BJ (cell line): ENCODE measurements around the gene TRAF7. TPM values are rescaled to one million over a fixed set of nuclear protein-coding genes. Genes with fewer than 3 reads are reported as not detected.

Experiments
- CTCF ChIA-PET: fragments of 350-600 bp; formaldehyde crosslinking; extraction: SDS; loops from one replicate; lab custom pipeline; 2021; ENCODE audit warnings: antibody characterized with exemption, inconsistent platforms; lab: Yijun Ruan, JAX
- POLR2A ChIA-PET: fragments of 300-600 bp; sonication (Branson Sonifier 250); formaldehyde crosslinking; extraction: SDS; loops from one replicate; lab custom pipeline; 2021; ENCODE audit warnings: antibody characterized with exemption; lab: Charles Lee
- DNase-seq: peaks from one replicate; pipeline ENCODE4 v3.0.0-alpha.2; 2011; ENCODE audit warnings: low read depth
- H3K27me3 ChIP-seq: 2 replicates; pipeline ENCODE4 v1.6.0; 2011; ENCODE audit warnings: low read length; ENCODE audit not compliant: control insufficient read depth, insufficient read depth
- H3K36me3 ChIP-seq: 2 replicates; pipeline ENCODE4 v1.5.1; 2011; ENCODE audit warnings: low read length; ENCODE audit not compliant: control insufficient read depth, insufficient read depth
- H3K4me3 ChIP-seq: 2 replicates; pipeline ENCODE4 v1.5.1; 2011; ENCODE audit warnings: low read depth, mild to moderate bottlenecking, control low read depth, low read length
- polyA plus RNA-seq: library from polyadenylated mRNA; depleted of rRNA; stranded (reverse); fragments of >200 nt; gene quantifications from 2 replicates; pipeline ENCODE4 v1.2.3, GENCODE V29; 2011
- TF ChIP-seq, protein P1 (sequence below): IDR thresholded peaks from 2 replicates; pipeline ENCODE4 v1.5.1; 2011; ENCODE audit warnings: low read depth, mild to moderate bottlenecking, control low read depth, inconsistent platforms, low read length, moderate library complexity; ENCODE audit not compliant: insufficient read depth

The TRAF7 gene
- polyA plus RNA-seq, 1 experiment: 68.1 TPM

DNA sequence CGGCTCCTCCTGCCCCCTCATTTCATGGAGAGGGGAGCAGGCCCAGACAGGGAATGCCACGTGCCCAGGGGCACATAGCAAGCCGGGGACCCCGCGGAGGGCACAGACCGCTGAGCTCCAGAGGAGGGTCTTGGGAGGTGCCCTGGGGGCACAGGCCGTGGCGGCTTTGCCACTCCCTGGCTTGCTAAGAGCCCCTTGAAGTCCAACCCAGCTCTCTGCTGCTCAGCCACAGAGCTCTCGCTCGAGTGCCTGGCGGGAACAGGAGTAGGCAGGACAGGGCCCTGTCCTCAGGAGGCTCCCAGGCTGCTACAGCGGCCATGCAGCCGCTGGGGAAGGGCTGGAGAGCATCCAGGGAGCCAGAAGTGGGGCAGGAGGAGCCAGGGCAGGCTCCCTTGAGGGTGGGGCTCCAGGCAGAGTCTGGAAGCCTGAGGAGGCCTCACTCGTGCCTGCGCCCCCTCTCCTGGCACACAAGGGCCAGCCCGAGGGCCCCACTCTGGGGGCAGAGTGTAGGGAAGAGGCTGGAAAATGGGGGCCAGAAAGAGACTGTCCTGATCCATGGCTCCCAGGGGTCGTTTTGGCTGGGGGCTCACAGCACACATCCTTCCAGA lies 11.6 kb upstream of the TRAF7 start:
- ChIA-PET POLR2A (interaction anchor here (0.6 kb wide), 1 partner anchor 10 kb away, joined by 4 read pairs; no protein-coding TSS in a partner anchor), CTCF (interaction anchor here (1.2 to 1.8 kb wide), 3 partner anchors 120 to 140 kb away, joined by 5 to 9 read pairs (median 5); no protein-coding TSS in a partner anchor)
- TF ChIP-seq, protein P1, sequence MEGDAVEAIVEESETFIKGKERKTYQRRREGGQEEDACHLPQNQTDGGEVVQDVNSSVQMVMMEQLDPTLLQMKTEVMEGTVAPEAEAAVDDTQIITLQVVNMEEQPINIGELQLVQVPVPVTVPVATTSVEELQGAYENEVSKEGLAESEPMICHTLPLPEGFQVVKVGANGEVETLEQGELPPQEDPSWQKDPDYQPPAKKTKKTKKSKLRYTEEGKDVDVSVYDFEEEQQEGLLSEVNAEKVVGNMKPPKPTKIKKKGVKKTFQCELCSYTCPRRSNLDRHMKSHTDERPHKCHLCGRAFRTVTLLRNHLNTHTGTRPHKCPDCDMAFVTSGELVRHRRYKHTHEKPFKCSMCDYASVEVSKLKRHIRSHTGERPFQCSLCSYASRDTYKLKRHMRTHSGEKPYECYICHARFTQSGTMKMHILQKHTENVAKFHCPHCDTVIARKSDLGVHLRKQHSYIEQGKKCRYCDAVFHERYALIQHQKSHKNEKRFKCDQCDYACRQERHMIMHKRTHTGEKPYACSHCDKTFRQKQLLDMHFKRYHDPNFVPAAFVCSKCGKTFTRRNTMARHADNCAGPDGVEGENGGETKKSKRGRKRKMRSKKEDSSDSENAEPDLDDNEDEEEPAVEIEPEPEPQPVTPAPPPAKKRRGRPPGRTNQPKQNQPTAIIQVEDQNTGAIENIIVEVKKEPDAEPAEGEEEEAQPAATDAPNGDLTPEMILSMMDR: no peak
- H3K27me3 ChIP-seq: no peaks in the 10 kb centered on the region
- no peaks in the 10 kb centered on the region for H3K36me3 ChIP-seq
- no peak for DNase-seq
- no peak overlapping the region for H3K4me3 ChIP-seq

DNA sequence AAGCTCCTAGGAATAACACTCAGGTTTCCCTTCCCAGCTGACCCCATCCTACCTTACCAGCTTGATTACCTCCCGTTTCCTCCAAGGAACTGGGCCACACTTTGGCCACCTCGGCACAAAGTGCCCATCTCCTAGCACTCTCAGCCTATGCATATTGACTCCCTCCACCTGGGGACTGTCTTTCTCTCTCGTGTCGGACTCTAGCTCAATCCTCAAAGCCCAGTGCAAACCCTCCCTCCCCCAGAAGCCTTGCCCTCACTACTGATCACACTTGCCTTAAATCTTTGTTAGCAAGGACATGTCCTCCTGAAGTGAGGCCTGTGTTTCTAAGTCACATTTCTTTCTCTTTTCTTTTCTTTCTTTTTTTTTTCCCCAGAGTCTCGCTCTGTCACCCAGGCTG lies 9.7 kb upstream of the TRAF7 start:
- POLR2A ChIA-PET: no interaction called here
- Histone ChIP-seq H3K36me3 (no peaks in the 10 kb centered on the region), H3K27me3 (no peaks in the 10 kb centered on the region), H3K4me3 (no peak overlapping the region)
- no peak for DNase-seq
- CTCF ChIA-PET: interaction anchor here (0.9 to 2.1 kb wide), 3 partner anchors 9 to 122 kb away, joined by 3 to 14 read pairs (median 4); partner anchors contain the start of gene TRAF7
- TF ChIP-seq, protein P1: no peak

DNA sequence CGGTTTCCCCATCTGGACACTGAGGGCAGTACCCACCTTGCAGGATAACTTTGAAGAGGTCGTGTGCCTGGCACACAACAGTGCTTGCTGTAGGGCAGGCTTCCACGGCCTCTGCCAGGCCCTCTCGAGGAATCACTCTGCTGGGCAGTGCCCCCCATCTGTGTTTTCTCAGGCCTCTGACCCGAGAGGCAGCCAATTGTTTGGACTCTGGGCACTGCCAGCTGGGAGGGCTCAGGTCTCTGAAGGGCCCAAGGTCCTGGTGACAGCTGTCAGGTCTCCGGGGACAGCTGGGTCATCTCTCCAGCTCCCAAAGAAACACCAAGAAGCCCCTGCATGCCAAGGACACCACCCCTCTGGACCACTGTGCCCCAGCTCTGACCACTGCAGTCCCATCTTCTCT lies 8.2 kb upstream of the TRAF7 start:
- Histone ChIP-seq H3K27me3 (no peaks in the 10 kb centered on the region), H3K4me3 (no peak overlapping the region), H3K36me3 (peaks cover 5% of the 10 kb centered on the region)
- ChIA-PET POLR2A (interaction anchor here (1.3 kb wide), 1 partner anchor 9 kb away, joined by 4 read pairs; no protein-coding TSS in a partner anchor), CTCF (interaction anchor here (0.7 to 2.1 kb wide), 6 partner anchors 7 to 204 kb away, joined by 3 to 14 read pairs (median 4); partner anchors contain the start of genes MSRB1 and TRAF7)
- TF ChIP-seq, protein P1: no peak
- no peak for DNase-seq

DNA sequence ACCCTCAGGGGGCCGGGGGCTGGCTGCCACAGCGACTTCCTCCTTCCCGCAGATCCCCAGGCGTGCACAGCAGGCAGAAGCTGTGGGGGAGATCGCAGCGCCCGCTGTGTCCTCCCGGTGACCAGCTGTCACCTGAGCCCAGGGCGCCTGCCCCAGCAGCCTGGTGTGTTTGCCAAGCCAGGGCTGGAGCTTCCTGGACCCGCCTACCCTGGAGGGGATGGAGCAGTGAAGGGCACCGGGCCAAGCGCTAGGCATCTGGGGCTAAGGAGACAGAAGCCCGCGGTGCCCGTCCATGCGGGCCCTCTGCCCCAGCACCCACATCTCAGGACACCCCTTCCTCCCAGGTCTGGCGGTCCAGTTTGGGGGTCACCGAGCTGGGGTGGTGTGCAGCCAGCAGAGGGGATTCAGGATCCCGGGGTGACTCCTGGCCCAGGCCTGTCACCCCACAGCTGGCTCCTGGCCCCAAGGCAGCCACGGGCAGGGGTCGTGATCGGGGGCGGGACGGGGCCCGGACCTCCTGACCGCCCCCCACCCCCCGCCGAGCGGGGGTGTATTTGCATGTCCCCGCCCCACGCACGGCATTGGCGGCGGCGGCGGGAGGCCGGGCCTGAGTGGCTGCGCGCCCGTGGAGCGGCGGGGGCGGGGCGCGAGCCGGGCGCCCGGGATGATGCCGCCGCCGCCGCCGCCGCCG lies 7.5 kb upstream of the TRAF7 start, which contains the start of gene RAB26:
RAB26 (plus strand) TSS at position 645 of the 691 bp plus-strand sequence. CDS start 159 bp downstream, outside the sequence.
- ChIA-PET POLR2A (interaction anchor here (0.6 to 1.3 kb wide), 2 partner anchors 8 to 982 kb away, joined by 3 to 4 read pairs; no protein-coding TSS in a partner anchor), CTCF (interaction anchor here (0.7 to 1.5 kb wide), 5 partner anchors 8 to 353 kb away, joined by 3 to 4 read pairs (median 3); partner anchors contain the start of gene MSRB1)
- TF ChIP-seq, protein P1: no peak
- Histone ChIP-seq H3K36me3 (peaks cover 11% of the 10 kb centered on the region), H3K27me3 (no peaks in the 10 kb centered on the region), H3K4me3 (peak within 1 kb of the TSS; percentile 38)
- DNase-seq: no peak
